Stimulated activated CD4-positive, alpha-beta T cell treated with anti-CD3 and anti-CD28 coated beads, Interleukin-2, amount 100 ng/mL, for 4 hours (primary cell): Measurements from ENCODE around the gene VNN1.
"Not testable (repeated sequence)": the region's sequence is repeated elsewhere in the genome, so short reads cannot be mapped to it uniquely, and the experiment has no call there.

Source experiments
- DNase-seq: peaks from one replicate; pipeline ENCODE4 v3.0.0-alpha.2; 2020; ENCODE audit warnings: low read depth

VNN1 gene

DNA sequence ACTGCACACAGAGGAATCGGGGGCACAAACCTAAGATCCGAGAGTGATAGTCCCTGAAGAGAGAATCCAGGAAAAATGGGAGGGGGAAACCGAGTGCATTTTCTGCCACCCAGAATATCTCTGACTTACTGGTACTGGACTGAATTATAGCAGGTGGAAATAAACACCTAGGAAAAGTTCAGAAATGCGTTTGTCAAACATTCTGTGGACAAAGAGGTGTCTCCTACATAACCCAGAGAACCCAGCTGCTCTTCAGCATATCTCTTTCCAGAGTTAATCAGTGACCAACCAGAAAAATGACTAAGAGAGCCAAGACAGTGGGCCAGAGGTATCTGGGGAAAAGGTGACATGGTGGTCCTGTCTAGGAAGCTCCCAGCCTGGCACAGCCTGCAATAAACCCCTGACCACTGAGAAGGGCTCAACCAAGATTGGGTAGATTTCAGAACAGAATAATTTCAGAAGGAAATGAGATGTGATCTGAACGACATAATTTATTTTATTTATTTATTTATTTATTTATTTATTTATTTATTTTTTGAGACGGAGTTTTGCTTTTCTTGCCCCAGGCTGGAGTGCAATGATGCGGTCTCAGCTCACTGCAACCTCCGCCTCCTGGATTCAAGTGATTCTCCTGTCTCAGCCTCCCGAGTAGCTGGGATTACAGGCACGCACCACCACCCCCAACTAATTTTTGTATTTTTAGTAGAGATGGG is 6.0 kb upstream of the VNN1 start:
- no peak for DNase-seq

DNA sequence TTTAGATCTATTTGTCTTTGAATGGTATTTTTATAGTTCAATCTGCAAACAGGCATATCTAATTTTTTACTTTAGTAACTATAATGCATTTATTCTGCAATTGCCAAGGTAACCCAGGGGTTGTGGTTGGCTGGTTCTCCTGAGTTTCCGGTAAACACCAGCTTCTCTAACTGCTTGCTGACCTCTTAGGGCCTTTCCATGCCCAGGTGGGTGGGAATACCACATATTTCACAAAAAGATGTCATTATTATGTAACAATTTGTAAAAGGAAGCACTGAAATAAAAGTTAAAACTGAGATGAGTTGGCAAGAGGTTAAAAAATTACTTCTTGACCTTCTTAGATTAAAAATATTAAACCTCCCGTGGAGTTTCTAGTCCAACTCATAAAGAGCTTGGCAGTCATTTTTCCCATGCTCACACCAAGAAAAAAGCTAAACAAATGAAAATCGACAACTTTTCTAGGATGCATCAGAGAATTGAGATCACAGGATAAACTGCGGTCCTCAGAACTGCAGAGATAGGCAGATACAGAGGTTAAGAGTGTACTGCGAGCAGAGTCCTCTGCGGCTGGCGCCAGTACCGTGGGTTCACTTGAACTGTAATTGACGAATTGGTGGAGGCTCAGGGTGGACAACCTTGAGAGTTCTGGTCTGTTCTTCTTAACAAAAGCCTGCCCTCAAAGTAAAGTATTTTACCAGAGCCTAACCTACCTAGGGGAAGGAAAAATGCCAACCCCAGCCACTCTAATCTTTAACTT is 2.2 kb upstream of the VNN1 start:
- no peak for DNase-seq

DNA sequence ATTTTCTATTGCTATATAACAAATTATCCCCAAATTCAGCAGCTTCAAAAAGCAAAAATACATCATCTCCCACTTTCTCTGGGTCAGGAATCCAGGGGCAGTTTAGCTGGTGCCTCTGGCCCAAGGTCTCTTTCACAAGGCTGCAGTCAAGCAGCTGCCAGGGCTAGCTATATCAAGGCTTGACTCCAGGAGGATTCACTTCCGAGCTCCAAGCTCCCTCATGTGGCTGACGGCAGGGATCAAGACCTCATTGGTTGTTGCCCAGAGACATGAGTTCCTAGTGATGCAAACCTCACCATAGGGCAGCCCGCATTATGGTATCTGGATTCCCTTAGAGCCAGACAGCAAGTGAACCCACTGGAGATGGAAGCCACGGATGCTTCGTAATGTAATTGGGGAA is 1.3 kb upstream of the VNN1 start:
- DNase-seq: no peak

DNA sequence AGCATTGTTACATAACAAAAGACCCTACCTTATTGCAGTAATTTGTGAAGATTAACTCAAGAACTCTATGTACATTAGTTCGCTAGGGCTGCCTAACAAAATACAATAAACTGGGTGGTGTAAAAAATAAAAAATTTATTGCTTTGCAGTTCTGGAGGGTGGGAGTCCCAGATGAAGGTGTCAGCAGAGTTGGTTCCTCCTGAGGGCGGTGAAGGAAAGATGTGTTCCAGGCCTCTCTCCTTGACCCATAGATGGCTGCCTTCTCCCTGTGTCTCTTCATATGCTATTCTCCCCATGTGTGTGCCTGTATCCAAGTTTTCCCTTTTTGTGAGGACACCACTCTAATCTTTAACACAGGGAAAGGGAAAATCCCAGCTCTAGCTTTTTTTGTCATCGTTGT is 305 bp upstream of the VNN1 start:
- DNase-seq: no peak

DNA sequence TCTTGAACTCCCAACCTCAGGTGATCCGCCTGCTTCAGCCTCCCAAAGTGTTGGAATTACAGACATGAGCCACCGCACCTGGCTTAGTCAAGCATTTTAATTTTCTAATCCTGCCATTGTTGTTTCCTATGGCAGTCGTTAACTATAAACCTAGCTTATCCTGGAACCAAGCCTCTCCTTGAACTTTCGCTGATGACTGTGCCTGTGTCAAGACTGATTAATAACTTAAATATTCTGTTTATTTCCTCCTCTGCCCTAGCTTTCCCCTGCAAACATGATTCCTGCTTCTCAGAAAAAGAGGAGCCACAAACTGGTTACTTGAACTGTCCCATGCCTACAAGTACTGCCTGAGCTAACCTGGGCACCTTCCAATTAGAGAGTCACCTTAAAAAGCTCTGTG is 1.5 kb downstream of the VNN1 start:
- no peak for DNase-seq

DNA sequence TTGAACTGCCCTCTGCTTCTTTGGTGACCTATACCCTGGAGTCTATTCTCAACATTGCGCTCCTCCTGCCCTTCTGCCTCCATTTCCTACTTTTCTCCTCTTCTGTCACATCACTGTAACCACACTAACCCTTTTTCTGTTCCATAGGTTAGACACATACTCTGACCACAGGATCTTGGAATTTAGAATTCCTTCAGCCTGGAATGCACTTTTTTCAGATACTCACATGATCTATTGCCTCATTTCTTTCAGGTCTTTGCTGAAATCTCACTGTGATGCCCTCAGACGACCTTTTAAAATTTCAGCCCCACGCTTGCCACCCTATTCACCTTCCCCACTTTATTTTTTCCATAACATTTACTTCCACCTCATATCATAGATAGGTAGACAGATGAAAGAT is 5.1 kb downstream of the VNN1 start:
- no peak for DNase-seq

DNA sequence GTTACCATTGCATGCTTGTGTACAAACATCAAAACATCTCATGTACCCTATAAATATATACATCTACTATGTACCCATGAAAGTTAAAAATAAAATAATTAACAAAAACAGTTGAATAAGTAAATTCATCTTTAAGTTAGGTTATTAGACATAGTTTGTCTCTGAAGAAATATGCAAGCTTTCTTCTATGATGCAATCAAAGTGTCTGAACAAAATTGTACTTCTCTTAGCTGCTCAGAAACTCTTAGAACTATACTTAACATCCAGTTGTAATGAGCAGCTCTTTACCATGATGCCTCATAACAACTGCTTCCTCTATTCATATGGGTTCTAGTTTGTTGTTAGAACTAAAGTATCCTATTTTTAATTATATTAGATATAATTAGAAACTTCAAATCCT is 5.9 kb downstream of the VNN1 start:
- DNase-seq: no peak

DNA sequence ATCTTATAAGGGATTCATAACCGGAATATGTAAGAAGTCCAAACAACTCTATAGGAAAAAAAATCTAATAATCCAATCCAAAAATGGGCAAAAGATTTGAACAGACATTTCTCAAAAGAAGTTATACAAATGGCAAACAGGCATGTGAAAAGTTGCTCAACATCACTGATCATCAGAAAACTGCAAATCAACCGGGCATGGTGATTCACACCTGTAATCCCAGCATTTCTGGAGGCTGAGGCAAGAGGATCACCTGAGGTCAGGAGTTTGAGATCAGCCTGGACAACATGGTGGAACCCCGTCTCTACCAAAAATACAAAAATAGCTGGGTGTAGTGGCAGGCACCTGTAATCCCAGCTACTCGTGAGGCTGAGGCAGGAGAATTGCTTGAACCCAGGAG is 7.1 kb downstream of the VNN1 start:
- not testable (repeated sequence) for DNase-seq

DNA sequence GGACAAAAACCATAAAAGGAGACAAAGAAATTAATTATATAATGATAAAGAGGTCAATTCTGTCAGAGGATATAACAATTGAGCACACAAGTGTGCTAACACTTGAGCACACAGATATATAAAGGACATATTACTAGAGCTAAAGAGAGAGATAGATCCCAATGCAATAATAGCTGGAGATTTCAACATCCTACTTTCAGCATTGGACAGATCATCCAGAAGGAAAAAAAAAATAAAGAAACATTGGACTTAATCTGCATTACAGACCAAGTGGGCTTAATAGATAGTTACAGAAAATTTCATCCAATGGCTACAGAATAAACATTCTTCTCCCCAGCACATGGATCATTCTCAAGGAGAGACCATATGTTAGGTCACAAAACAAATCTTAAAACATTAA is 9.9 kb downstream of the VNN1 start:
- DNase-seq: no peak

DNA sequence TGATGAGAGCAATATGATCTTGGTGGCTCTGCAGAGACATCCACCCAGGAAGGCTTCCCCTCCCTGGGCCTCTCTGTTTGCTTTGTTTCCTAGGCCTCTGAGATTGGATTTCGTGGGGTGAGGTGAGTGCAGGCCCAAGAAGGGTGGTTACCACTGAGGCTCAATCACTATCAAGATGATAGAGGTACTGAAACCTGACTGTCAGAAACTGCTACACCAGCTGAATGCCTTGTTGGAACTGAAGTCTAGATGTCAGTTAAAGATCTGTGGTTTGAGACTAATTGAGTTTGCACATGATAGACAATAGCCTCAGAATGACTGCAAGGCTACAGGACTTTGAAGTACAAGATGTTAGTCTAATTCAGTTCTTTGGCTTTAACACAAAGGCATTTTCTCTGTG is 15.2 kb downstream of the VNN1 start:
- no peak for DNase-seq

DNA sequence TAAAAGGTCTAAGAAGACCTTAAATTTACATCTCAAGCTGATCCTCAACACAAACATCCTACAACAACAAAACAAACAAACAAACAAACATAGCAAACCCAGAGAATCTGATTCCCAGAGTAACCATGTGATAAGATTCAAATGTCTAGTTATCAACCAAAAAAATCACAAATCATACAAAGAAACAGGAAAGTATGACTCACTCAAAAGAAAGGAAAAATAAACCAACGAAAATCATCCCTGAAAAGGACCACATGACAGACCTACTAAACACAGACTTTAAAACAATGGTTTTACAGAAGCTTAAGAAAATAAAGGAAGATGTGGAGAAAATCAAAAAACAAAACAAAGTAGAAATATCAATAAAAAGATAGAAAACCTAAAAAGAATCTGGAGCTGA is 18.1 kb downstream of the VNN1 start:
- DNase-seq: no peak

DNA sequence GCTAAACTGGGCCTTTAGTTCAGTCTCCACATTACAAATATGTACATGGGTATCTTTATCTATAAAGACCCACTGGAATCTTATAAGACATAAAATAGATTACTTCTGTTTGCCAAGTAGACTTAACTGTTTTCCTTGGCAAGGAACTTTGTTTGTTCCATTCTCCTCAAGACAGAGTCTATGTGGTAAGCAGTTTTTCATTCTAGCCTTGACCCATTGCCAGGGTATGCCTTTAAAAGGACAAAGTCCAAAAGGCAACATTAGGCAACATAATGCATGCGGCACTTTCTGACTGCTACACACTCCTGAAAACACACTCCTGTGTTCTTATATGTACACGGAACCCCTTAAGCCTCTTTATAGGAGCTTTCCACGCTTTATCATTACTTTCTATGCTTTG is 20.4 kb downstream of the VNN1 start:
- DNase-seq: no peak

DNA sequence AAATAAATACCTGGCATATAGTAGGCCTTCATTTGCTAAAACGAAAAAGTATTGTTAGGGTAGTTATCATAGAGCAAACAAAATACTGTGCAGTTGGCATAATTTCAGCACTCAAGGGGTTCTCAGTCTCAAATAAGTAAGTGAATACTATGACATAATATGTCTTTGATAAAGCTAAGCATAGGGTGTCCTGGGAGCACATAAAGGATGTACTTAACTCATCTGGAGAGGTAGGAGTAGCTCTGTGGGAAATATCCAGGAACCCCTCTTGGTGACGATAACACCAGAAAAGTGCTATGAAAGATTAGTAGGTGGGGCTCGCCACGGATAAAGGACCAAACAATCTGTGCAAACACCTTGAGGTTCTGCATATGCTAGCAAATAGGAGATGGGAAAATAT is 23.2 kb downstream of the VNN1 start:
- no peak for DNase-seq

DNA sequence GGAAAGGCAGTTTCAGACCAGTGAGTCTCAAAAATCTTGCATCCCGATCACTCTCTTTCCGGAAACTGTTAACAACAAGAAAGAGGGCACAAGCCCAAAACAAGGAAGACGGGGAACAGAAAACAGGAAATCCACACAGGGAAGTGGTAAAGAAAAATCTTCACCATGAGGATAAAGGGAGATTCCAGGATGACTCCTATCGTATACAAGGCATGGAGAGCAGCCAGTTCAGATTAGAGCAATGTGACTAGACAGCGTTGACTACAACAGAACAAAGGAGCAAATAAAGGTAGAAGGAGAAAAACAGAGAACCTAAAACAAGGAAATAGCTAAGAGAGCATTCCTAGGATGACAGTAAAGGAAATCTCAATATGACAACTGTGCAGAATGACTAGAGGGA is 26.5 kb downstream of the VNN1 start:
- no peak for DNase-seq

DNA sequence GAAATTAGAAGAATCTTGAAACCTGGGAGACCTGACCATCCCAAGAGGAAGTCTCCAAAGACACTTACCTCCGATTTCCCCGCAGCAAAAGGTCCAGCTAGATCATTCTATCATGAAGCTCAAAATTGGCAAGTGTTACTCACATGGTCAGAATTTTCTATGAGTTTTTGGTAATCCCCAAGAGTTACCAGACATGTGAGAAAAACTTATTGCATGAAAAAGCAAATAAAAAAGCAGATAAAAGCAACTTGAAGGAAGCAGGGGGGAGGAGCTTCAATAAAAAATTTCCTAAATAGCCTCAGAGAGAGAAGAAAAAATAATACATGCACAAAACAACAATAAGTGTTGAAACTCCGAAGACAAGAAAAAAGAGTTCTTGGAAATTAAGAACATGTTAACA is 27.3 kb downstream of the VNN1 start:
- no peak for DNase-seq

DNA sequence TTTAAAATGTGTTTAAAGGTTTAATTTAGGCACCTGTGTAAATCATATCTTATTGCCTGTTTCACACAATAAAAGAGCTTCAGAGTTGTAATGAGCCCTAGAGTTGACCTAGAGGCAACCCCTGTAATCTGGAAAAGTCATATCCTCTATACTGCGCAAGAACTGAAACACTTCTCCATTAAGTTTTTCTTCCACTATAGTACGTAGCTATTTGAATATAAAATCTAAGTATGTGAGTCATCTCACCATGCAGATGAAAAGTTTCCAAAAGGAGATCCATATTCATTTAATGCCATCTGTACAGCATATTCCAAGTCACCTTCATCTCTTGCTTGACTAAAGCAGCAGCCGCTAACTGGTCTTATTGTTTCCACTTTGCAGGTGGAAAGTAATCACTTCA is 28.8 kb downstream of the VNN1 start:
- no peak for DNase-seq

DNA sequence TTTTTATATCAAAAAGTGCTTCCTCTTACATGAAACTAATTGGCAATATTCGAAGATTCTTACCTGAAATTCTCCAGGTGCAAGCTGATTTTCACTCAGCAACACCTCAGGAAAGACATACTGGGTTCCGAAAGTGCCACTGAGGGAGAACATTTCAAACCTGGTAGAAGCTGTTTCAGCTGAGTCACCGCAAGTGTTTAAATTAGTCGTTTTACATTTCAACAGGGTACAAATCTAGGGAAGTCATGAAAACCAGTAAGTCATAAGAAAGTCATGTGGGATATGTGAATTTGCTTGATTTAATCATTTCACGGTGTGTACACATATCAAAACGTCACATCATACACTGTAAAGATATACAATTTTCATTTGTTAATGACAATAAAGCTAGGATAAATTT is 29.6 kb downstream of the VNN1 start:
- no peak for DNase-seq

DNA sequence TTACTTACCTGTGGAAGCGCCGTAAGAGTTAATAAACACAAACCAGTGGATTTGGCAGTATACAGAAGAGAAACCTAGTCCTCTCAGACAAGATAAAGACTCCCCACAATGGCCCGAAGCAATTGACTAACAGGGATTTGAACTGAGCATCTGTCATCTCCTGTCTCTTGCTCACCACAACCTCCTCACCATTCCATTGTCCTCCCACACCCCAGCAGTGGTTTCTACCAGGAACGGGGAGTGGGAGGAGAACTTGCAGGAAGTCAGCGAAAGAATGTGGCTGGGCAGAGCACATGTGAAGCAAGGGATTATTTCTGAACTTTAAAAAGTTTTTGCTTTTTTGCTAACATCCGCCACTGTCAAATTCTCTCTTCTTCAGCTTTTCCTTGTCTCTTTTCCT is 30.3 kb downstream of the VNN1 start:
- no peak for DNase-seq

DNA sequence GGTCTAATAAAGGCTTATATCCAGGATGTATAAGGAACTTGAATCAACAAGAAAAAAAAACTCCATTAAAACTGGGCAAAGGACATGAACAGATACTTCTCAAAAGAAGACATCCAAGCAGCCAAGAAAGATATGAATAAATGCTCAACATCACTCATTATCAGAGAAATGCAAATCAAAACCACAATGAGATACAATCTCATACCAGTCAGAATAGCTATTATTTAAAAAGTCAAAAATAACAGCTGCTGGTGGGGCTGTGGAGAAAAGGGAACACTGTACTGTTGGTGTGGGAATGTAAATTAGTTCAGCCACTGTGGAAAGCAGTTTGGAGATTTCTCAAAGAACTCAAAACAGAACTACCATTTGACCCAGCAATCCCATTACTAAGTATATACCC is 34.8 kb downstream of the VNN1 start:
- not testable (repeated sequence) for DNase-seq

DNA sequence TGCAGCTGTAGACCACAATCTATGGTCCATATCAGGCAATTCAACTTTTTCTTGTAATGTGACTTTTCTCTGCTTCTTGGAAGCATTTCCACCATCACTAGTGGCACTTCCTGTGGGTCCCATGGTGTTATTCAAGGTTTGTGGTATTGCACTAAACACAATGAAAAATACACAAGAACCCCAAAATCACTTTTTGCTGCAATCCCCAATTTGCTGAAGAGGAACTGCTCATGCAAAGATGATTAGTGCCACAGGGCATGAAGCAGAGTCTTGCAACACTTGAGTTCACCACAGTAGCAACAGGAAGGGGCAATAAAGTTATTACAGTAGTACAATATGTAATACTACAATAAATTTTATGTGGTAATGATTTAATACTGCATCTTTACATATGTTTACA is 38.1 kb downstream of the VNN1 start:
- DNase-seq: no peak

DNA sequence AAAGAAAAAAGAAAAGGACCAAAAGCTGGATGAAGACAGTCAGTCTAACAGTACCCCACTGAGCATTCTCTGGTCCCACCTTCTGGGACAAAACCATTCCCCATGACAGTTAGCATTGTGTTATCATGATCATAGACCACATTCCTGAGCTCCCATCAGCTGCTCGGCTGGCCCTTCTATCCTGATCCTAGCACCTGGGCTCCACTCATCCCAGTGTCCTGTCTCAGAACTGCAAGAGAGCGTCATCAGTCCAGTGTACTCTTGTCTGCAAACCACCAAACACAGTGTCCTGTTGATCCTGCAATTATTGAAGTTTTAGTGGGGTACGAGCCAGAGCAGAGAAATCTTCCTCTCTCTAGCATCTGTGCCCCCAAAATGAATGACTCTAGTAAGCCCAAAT is 38.9 kb downstream of the VNN1 start:
- DNase-seq: no peak

DNA sequence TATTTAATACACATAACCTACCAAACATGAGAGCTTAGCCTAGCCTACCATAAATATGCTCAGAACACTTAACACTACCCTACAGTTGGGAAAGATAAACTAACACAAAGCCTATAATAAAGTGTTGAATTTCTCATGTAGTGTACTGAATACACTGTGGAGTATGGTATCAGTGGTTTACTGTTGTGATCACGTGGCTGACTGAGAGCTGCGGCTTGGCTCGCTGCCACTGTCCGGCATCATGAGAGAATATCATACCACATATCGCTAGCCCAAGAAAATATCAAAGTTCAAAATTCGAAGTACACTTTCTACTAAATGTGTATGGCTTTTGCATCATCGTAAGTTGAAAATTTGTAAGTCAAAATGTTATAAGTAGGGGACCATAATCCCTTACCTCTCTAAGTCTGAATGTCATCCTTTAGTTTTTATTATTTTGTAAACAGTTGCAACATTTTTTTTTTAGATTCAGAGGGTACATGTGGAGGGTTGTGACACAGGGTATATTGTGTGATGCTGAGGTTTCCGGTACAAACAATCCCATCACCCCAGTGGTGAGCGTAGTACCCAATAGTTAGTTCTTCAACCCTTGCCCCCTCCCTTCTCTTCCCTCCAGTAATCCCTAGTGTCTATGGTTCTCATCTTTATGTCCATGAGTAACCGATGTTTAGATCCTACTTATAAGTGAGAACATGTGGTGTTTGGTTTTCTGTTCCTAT is 40.3 kb downstream of the VNN1 start:
- no peak for DNase-seq

DNA sequence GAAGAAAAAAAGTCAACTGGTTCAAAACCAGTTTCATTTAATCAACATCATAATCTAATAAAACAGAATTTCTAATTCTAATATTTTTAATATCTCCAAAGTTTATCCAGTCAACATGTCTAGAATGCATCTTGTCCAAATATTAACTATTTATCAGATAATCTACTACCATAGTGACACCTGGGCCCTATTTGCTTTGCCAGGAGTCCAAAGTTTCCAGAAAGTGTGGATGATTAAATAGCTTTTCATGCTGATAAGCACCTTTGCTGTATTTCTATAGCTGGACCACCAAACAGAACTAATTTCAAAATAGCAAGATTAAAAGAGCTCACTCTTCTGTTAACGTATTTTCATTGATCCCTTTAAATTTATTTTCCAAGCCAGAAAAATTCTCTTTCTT is 42.6 kb downstream of the VNN1 start:
- DNase-seq: no peak
